Esophagus squamous epithelium (tissue), 5 donors: ENCODE results near the gene DEAF1. TPM values are rescaled to one million over a fixed set of nuclear protein-coding genes. Genes with fewer than 3 reads are reported as not detected.

Experiments
- DNase-seq: peaks from one replicate; lab custom pipeline; 2025; lab: John Stamatoyannopoulos, UW
- H3K27ac ChIP-seq, 4 donors: fragments of 200-600 bp; sonication (generic); one replicate each; pipeline ENCODE4 v1.5.1; 2016 to 2019; ENCODE audit warnings: mild to moderate bottlenecking in 1 of 4
- H3K27me3 ChIP-seq, 4 donors: fragments of 200-600 bp; sonication (generic); 1 replicate in 3 of 4; 2 replicates in 1 of 4; pipeline versions ENCODE4 v1.5.1 to v1.6.0; 2017 to 2021; ENCODE audit warnings: antibody characterized with exemption in 1 of 4
- H3K36me3 ChIP-seq, 3 donors: fragments of 200-600 bp; sonication (generic); one replicate each; pipeline ENCODE4 v1.5.1; 2016 to 2019
- H3K4me1 ChIP-seq, 3 donors: fragments of 200-600 bp; sonication (generic); one replicate each; pipeline ENCODE4 v1.5.1; 2017 to 2019
- H3K4me3 ChIP-seq, 4 donors: fragments of 200-600 bp; sonication (generic); 1 replicate in 3 of 4; 2 replicates in 1 of 4; pipeline ENCODE4 v1.5.1; 2016 to 2019; ENCODE audit warnings: mild to moderate bottlenecking in 2 of 4, moderate library complexity in 1 of 4
- H3K9me3 ChIP-seq, 3 donors: fragments of 200-600 bp; sonication (generic); one replicate each; pipeline ENCODE4 v1.5.1; 2016 to 2019
- CTCF ChIP-seq, 6 experiments: fragments of 450-650 bp in 4 of 6; fragments of 200-600 bp in 2 of 6; sonication (generic) in 2 of 6; IDR thresholded peaks; one replicate each; pipeline ENCODE4 v1.5.1; 2016 to 2019; ENCODE audit warnings: antibody characterized with exemption in 6 of 6, mild to moderate bottlenecking in 4 of 6, moderate library complexity in 4 of 6
- POLR2A ChIP-seq, 4 donors: fragments of 450-650 bp; IDR thresholded peaks; one replicate each; pipeline ENCODE4 v1.6.1; 2017; ENCODE audit warnings: antibody characterized with exemption in 4 of 4, mild to moderate bottlenecking in 4 of 4, moderate library complexity in 3 of 4
- WGBS, 2 donors: methylation state at CpG; one replicate each; pipeline ENCODE4 v1.1.5; 2018; 5-methylcytosine and 5-hydroxymethylcytosine counted together
- intact Hi-C: fragments of 100-400 bp; cut with DNase I; formaldehyde crosslinking; loops from one replicate; pipeline ENCODE4 v1.15.0; 2022
- total RNA-seq, 4 donors: library from RNA; depleted of rRNA; stranded (reverse); fragments of >200 nt; gene quantifications; one replicate each; pipeline ENCODE4 v1.1.0, GENCODE V29; 2016
- donor health status: DM: yes; HTN: yes; CAD: no.

The DEAF1 gene
- total RNA-seq, 4 donors from 2014 or later: 18.3 to 45.0 (median 25.4) TPM

- WGBS, 2 donors: 25% methylated on average over 9 of the region's 72 CpGs; no CpG with 5 or more reads in 1 of the 2 donors
- no peak for DNase-seq
- H3K27ac ChIP-seq: no peak within 1 kb of the TSS
- no peaks in the 10 kb centered on the region for H3K9me3 ChIP-seq
- no peak for TF ChIP-seq POLR2A (IDR thresholded peaks at IDR 0.05)
- TF ChIP-seq CTCF (IDR thresholded peaks at IDR 0.05): no peak
- peaks cover 0 to 44% (median 2%) of the 10 kb centered on the region in 4 donors for H3K27me3 ChIP-seq
- peaks cover 0 to 24% (median 0%) of the 10 kb centered on the region in 3 donors for H3K36me3 ChIP-seq
- H3K4me1 ChIP-seq: peaks cover 3 to 23% (median 7%) of the 10 kb centered on the region in 3 donors
- intact Hi-C loops: no loop called here
- peak within 1 kb of the TSS in 2 of 4 donors; percentile 13 to 23 for H3K4me3 ChIP-seq
Observed at GRCh38 chr11:626475-627307, 68.3 kb downstream of the DEAF1 start, which contains the start of gene SCT. TSS of gene SCT (minus strand) at chr11:627181. CDS start at chr11:627143, 38 bp downstream.

DNA sequence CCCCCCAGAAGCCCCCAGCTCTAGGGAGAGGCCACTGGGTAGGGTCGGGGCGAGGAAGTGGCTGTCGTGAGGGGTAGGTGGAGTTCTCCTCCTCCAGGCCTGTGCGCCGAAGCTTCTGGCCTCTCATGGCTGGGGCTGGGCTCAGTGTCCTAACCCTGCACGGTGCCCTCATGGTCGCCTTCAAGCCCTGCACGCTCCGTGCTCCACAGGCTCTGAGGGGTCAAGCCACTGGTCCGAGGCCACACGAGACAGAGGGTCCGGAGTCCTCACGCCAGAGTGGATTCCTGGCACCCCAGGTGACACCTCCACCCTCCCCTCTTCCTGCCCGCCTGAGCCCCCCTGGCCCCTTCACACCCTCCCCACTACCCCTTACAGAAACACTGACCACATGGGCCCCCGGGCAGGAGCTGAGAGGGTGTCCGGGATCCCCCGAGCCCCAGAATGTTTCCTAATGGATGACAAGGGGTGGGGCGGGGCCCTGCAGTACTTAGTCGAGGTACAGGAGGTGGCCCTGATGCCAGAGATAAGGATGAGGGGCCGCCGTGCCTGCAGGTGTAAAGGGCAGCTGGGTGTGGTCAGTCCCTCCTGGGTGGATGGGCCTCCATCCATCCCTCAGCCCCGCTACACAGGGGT lies 69.3 kb downstream of the DEAF1 start:
- intact Hi-C loops: no loop called here
- TF ChIP-seq CTCF (IDR thresholded peaks at IDR 0.05): no peak
- TF ChIP-seq POLR2A (IDR thresholded peaks at IDR 0.05): no peak
- Histone ChIP-seq H3K36me3 (peaks cover 0 to 30% (median 0%) of the 10 kb centered on the region in 3 donors), H3K27me3 (peaks cover 0 to 44% (median 2%) of the 10 kb centered on the region in 4 donors), H3K4me3 (no peak overlapping the region), H3K9me3 (no peaks in the 10 kb centered on the region), H3K27ac (no peak overlapping the region), H3K4me1 (peaks cover 3 to 23% (median 7%) of the 10 kb centered on the region in 3 donors)
- 50 to 90% methylated on average over 2 of the region's 22 CpGs for WGBS, 2 donors
- DNase-seq: no peak

DNA sequence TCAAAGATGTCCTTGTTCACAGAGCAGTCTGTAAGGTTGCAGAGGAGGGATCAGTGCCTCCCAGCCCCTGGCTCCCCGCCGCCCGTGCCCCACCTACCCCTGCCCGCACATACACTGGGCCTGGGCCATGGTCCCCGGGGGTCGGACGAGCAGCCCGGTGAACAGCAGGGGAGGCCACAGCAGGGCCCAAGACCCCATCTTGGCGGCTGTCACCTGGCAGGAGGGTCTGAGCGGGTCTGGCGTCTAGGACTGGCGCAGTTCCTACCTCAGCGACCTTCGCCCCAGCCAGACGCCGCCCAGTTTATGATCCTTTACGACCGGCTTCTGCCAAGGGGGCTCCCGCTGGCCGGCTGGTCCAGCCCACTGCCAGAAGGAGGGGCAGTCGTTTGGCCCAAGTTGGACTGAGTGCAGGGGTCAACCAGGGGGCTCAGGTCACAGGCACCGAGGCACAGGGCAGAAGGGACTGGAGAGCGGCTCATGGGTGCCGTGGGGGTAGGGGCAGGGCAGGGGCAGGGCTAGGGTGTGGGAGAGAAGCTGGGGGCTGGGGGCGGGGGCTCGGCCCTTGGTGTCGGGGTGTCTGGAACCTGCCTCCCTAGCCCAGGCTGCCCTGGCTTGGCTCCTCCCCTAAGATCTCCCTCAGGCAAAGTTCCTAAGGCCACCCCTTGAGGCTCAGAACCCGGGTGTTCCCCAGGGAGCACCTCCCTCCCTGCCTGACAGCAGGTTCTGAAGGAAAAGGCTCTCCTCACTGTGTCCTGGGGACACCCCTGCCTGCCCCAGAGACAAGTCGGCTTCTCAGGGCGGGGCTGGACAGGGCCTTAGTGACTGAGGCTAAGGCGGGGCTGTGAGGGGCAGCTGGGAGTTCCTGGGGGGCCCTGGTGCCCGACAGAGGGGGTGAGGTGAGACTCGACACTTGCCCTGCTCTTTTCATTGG lies 70.1 kb downstream of the DEAF1 start, which contains the start of gene CDHR5:
Gene CDHR5 (minus strand): TSS at position 251 of the 931 bp plus-strand sequence. CDS start 53 bp downstream, at position 198.
- H3K4me1 ChIP-seq: peaks cover 3 to 23% (median 7%) of the 10 kb centered on the region in 3 donors
- H3K4me3 ChIP-seq: no peak within 1 kb of the TSS
- H3K27ac ChIP-seq: peak within 1 kb of the TSS in 1 of 4 donors; percentile 2
- H3K9me3 ChIP-seq: no peaks in the 10 kb centered on the region
- DNase-seq: no peak
- peaks cover 0 to 44% (median 2%) of the 10 kb centered on the region in 4 donors for H3K27me3 ChIP-seq
- no peak for TF ChIP-seq CTCF (IDR thresholded peaks at IDR 0.05)
- no peak for TF ChIP-seq POLR2A (IDR thresholded peaks at IDR 0.05)
- 67% methylated on average over 16 of the region's 33 CpGs; no CpG with 5 or more reads in 1 of the 2 donors for WGBS, 2 donors
- peaks cover 0 to 33% (median 0%) of the 10 kb centered on the region in 3 donors for H3K36me3 ChIP-seq
- intact Hi-C loops: no loop called here

DNA sequence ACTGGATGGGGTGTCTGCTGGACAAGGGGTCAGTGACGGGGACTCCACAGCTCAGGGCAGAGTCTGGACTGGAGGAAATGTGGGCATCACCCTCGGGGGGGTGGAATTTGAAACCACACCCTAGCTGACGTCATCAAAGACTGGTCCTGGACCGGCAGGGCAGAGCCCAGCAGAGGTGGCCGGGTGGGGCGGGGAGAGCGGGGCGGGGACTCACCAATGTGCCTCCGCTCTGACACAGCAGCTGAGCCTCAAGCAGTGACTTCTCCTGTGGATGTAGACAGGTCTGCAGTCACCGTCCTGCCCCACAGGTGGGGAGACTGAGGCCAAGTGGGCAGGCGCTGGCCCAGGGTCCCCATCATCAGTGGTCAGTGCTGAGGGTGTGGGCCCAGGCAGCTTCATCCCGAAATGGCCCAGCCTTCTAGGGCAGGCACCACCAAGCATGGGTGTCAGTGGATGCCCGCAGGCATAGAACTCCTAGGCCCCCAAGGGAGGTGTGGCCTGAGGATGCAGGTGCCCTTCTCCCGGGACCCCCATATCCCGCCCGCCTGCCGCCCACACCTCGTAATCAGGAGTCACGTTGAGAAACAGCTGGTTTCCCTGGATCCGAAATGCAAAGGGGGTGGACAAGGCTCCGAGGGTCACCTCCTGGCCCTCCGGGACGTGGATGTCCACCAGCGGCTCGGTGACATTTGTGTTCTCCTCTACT lies 70.9 kb downstream of the DEAF1 start:
- peak overlapping the region in 1 of 4 donors; percentile 2 for H3K27ac ChIP-seq
- WGBS, 2 donors: 63 to 77% methylated on average over 6 to 10 of the region's 25 CpGs
- H3K9me3 ChIP-seq: no peaks in the 10 kb centered on the region
- DNase-seq: no peak
- H3K36me3 ChIP-seq: peaks cover 0 to 41% (median 0%) of the 10 kb centered on the region in 3 donors
- peaks cover 0 to 44% (median 2%) of the 10 kb centered on the region in 4 donors for H3K27me3 ChIP-seq
- peaks cover 3 to 23% (median 7%) of the 10 kb centered on the region in 3 donors for H3K4me1 ChIP-seq
- no peak for TF ChIP-seq POLR2A (IDR thresholded peaks at IDR 0.05)
- TF ChIP-seq CTCF (IDR thresholded peaks at IDR 0.05): no peak
- no peak overlapping the region for H3K4me3 ChIP-seq
- intact Hi-C loops: no loop called here
